Mucosa of rectum (tissue), 2 donors: Measurements from ENCODE around the gene SLC7A5.
A peak's percentile ranks its signal among the peaks of the same experiment; 100 is the strongest.
"Not testable (repeated sequence)": the region's sequence is repeated elsewhere in the genome, so short reads cannot be mapped to it uniquely, and the experiment has no call there.

Source experiments
- H3K27ac ChIP-seq, 2 donors: one replicate each; pipeline ENCODE4 v1.7.0; 2013; ENCODE audit warnings: inconsistent platforms in 2 of 2, low read depth in 2 of 2, low read length in 2 of 2
- H3K27me3 ChIP-seq, 2 donors: one replicate each; pipeline ENCODE4 v1.7.0; 2013; ENCODE audit warnings: low read length in 2 of 2; ENCODE audit not compliant: control insufficient read depth in 2 of 2, insufficient read depth in 2 of 2
- H3K36me3 ChIP-seq, 2 donors: one replicate each; pipeline ENCODE4 v1.7.0; 2013; ENCODE audit warnings: low read length in 2 of 2; ENCODE audit not compliant: control insufficient read depth in 2 of 2, insufficient read depth in 2 of 2
- H3K4me1 ChIP-seq, 2 donors: one replicate each; pipeline ENCODE4 v1.7.0; 2013; ENCODE audit warnings: low read length in 2 of 2, mild to moderate bottlenecking in 1 of 2; ENCODE audit not compliant: control insufficient read depth in 2 of 2, insufficient read depth in 2 of 2
- H3K4me3 ChIP-seq, 2 donors: one replicate each; pipeline ENCODE4 v1.7.0; 2013; ENCODE audit warnings: low read length in 2 of 2
- H3K9ac ChIP-seq, 2 donors: one replicate each; pipeline ENCODE4 v1.7.0; 2013; ENCODE audit warnings: low read length in 2 of 2, low read depth in 1 of 2, mild to moderate bottlenecking in 1 of 2
- H3K9me3 ChIP-seq, 2 donors: one replicate each; pipeline ENCODE4 v1.7.0; 2013; ENCODE audit warnings: low read length in 2 of 2; ENCODE audit not compliant: control insufficient read depth in 2 of 2
- donor health status: healthy.
- donor health status: Normal muscosa, but diverticular disease.

SLC7A5 gene

DNA sequence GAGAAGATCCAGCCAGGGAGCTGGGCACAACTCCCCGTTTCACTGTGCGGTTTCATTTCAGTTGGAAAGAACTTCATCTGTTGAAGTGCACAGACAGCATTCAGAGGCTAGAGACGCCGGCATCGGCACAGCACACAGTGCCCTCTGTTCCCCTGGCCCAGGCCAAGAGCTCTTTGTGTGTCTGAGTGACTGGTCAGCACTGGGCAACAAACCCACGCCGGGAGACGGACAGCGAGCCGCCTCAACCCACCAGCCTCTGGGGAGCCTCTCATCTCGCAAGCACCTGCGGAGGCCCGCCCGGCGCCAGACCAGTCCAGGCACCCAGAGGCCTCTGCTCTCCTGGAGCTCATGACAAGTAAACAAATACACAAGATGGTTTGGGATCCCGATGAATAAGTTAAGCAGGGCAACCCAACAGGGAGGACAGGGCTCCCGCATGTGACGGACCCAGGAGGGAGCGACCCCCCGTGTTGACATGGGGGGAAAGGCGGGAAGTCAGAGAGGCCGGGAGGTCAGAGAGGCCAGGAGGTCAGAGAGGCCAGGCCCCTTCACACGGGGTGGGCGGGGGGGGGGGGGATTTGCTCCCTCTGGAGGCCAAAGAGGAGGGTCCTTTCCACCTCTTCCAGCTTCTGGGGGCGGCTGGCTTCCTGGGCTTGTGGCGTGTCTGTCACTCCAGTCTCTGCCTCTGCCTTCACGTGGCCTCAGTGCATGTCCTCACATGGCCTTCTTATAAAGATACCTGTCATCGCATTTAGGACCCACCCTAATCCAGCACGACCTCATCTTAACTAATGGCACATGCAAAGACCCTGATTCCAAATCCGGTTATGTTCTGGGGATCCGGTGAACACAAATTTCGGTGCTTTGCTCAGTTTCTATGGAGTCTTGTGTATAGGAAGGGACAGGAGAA is 77.8 kb downstream of the SLC7A5 start:
- no peaks in the 10 kb centered on the region for H3K27me3 ChIP-seq
- peak overlapping the region in 1 of 2 donors; percentile 16 for H3K27ac ChIP-seq
- no peaks in the 10 kb centered on the region for H3K36me3 ChIP-seq
- no peaks in the 10 kb centered on the region for H3K9me3 ChIP-seq
- H3K9ac ChIP-seq: no peak overlapping the region
- no peaks in the 10 kb centered on the region for H3K4me1 ChIP-seq
- no peak overlapping the region for H3K4me3 ChIP-seq

DNA sequence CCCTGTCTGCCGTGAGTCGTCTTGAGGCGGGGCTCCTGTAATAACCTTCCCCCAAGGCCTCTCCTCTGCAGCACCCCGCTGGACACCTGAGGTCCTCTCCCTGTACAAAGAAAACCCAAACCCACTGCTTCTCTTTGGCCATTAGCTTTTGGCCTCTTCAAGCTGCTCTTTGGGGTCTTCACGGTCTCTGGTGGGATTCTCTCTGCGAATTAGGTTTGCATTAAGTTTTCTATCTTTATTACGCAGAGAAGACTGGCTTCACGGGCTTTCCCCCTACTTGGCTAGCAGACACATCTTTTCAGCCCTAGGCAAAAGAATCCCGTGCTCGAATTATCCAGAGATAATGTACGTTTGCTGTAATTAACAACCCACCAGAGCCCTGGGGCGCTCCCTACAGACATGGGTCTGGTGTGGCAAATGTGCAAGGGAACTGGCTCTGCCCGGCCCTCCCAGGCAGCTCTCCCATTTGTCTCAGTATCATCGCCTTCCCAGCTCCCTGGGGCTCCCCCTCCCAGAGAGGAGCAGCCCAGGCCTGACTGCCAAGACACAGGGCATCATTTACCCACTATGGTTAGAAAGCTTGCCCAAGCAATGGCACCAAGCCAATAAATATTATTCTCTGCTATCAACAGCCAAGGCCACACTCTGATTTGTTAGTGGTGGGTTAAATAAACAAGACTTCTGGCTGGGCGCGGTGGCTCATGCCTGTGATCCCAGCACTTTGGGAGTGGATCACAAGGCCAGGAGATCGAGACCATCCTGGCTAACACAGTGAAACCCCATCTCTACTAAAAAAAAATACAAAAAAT is 78.8 kb downstream of the SLC7A5 start:
- Histone ChIP-seq H3K36me3 (no peaks in the 10 kb centered on the region), H3K4me3 (no peak overlapping the region), H3K27me3 (no peaks in the 10 kb centered on the region), H3K9me3 (no peaks in the 10 kb centered on the region), H3K4me1 (no peaks in the 10 kb centered on the region), H3K27ac (peak overlapping the region in 1 of 2 donors; percentile 16), H3K9ac (no peak overlapping the region)

DNA sequence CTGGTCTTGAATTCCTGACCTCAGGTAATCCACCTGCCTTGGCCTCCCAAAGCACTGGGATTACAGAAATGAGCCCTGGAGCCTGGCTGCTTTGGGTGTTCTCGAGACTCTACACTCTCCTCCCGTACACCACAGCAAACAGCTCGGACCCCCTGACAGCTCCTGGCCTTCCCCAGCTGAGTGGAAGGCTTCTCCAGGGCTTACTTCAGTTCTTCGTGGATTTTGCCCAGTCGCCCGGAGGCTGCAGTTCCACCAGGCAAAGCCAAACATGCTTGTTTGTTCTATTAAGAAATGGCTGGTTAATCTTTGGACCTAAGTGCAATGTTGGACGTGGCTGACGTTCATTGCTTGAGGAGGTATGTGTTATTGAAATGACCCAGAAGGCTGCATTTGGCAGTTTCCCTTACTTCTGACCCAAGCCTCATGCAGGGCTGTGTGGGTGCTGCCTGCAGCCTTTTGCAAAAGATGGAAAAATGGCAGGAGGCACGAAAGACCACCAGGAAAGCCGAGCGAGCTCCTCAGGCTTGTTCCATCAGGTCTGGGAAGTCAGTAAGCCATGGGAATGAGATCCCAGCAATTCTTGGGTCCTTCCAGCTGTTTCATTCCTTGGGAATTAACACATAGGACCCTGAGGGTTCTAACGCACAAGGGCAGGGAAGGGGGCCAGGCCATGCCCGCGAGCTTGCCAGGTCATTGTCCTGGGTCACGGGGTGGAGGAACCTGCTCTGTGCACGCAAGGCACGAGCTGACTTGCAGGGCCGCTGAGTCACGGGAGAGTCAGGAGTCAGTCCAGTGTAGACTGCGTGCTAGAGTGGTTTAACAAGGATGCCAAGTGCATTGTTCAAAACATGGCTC is 79.6 kb downstream of the SLC7A5 start:
- Histone ChIP-seq H3K4me1 (no peaks in the 10 kb centered on the region), H3K36me3 (no peaks in the 10 kb centered on the region), H3K27ac (peak overlapping the region in 1 of 2 donors; percentile 16), H3K9me3 (no peaks in the 10 kb centered on the region), H3K4me3 (no peak overlapping the region), H3K9ac (no peak overlapping the region), H3K27me3 (no peaks in the 10 kb centered on the region)

DNA sequence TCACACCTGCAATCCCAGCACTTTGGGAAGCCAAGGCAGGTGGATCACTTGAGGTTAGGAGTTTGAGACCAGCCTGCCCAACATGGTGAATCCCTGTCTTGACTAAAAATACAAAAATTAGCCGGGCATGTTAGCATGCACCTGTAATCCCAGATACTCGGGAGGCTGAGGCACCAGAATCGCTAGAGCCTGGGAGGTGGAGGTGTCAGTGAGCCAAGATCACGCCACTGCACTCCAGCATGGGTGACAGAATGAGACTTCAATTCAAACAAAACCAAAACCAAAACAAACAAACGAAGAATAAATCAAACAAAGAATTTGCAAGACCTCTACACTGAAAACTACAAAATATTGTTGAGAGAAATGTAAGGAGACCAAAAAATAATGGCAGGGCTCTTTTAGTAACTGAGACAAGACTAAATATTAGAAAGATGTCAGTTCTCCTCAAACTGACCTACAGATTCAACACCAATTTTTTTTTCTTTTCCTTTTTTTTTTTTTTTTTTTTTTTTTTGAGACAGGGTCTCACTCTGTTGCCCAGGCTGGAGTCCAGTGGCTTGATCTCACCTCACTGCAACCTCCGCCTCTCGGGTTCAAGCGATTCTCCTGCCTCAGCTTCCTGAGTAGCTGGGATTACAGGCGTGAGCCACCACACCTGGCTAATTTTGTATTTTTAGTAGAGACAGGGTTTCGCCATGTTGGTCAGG is 80.4 kb downstream of the SLC7A5 start:
- not testable (repeated sequence) for H3K36me3 ChIP-seq

DNA sequence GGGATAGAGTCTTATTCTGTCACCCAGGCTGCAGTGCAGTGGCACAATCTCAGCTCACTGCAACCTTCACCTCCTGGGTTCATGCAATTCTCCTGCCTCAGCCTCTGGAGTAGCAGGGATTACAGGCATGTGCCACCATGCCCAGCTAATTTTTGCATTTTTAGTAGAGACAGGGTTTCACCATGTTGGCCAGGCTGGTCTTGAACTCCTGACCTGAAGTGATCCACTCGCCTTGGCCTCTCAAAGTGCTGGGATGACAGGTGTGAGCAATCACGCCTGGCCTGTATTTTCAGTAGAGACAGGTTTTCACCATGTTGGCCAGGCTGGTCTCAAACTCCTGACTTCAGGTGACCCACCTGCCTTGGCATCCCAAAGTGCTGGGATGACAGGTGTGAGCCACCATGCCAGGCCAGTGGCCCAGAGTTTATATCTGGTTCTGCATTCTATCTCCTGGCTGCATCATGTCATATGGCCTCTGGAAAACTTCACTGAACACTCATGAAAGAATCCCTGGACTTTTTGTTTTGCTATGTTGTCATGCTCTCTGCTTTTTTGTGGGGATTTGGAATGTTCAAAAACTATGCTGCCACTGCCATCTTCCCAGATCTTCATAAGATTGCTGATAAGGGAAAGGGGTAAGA is 81.7 kb downstream of the SLC7A5 start:
- not testable (repeated sequence) for H3K27ac ChIP-seq

More for the DNA sequence above, 80.4 kb downstream of the SLC7A5 start:
- not testable (repeated sequence) for H3K27me3 ChIP-seq, H3K9me3 ChIP-seq, H3K9ac ChIP-seq, H3K4me1 ChIP-seq, H3K4me3 ChIP-seq, H3K27ac ChIP-seq

DNA sequence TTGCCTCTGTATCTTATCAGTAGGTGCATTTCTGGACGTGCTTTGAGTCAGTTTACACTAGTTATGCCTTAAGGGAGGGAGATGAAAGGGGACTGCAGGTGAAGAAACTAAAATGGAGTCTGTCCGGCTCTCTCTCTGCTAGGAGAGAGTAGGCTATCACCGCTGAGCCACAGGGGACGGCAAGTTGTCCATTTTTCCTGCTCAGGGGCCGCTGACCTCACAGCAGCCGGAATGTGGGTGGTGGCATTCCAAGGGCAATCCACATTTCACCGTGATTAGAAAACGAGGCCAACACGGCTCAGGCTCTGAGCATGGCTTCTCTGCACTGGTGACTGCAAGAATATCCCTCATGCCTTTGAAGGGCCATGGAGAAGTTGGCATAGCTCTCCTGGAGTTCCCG is 84.5 kb downstream of the SLC7A5 start:
- no peaks in the 10 kb centered on the region for H3K36me3 ChIP-seq
- no peak overlapping the region for H3K4me3 ChIP-seq
- H3K27ac ChIP-seq: no peak overlapping the region
- H3K9me3 ChIP-seq: no peaks in the 10 kb centered on the region
- H3K4me1 ChIP-seq: peaks cover 5 to 7% of the 10 kb centered on the region in 2 donors
- H3K9ac ChIP-seq: no peak overlapping the region
- no peaks in the 10 kb centered on the region for H3K27me3 ChIP-seq

More for the DNA sequence above, 81.7 kb downstream of the SLC7A5 start:
- H3K4me3 ChIP-seq, H3K9ac ChIP-seq, H3K27me3 ChIP-seq, H3K4me1 ChIP-seq, H3K9me3 ChIP-seq, H3K36me3 ChIP-seq: not testable (repeated sequence)

DNA sequence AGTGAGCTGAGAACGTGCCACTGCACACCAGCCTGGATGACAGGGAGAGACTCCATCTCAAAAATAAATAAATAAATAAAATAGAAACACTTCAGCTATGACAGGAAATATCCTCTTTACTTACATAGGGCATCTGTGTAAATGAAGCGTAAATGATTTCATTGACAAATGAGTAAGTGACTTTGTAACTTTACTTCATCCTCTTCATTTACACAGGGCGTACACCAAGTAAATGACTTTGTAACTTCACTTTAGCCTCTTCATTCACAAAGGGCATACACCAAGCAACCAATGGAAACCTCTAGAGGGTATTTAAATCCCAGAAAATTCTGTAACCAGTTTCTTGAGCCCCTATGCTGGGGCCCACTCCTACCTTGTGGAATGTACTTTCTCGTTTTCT is 87.3 kb downstream of the SLC7A5 start:
- Histone ChIP-seq H3K9ac (no peak overlapping the region), H3K36me3 (no peaks in the 10 kb centered on the region), H3K4me3 (no peak overlapping the region), H3K27me3 (no peaks in the 10 kb centered on the region), H3K9me3 (no peaks in the 10 kb centered on the region), H3K27ac (no peak overlapping the region), H3K4me1 (peaks cover 5 to 14% of the 10 kb centered on the region in 2 donors)

DNA sequence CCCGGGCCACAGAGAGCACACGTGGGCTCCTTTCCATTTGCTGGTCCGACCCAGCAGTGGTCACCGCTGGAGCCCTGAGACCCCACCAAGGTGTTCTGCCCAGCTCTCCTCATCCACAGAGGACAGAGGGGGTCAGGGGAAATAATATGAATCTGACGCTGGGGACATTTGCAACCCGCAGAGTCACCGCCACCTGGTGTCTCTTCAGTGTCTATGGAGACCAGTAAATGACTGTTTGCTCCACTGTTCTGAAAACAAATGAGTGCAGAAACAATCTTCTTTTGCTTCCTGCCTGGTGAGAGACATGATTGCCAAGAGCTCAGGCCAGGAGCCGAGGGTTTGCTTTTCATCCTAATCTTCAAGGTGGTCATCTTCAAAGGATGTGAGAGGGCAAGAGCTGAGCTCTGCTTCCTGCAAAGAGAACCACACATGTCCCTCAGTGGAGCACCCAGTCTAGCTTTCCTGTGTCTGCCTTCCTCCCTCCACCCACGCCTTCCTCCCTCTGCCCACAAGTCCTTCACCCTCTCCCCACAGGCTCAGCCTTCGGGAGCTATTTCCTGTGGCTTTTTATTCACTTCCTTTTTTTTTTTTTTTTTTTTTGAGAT is 88.8 kb downstream of the SLC7A5 start:
- Histone ChIP-seq H3K36me3 (no peaks in the 10 kb centered on the region), H3K4me3 (no peak overlapping the region), H3K4me1 (peaks cover 5 to 14% of the 10 kb centered on the region in 2 donors), H3K27ac (peak overlapping the region; percentile 37 to 58), H3K9me3 (no peaks in the 10 kb centered on the region), H3K9ac (peak overlapping the region in 1 of 2 donors; percentile 52), H3K27me3 (no peaks in the 10 kb centered on the region)
